HTERT RPE-1 (cell line): ENCODE data around the gene TMPRSS6.

ENCODE experiments used
- in situ Hi-C: fragments of 300-500 bp; cut with MboI; formaldehyde crosslinking; loops from 4 replicates; pipeline ENCODE4 v1.14.3; 2020; ENCODE audit warnings: low sequenced_read_pairs

TMPRSS6 gene

DNA sequence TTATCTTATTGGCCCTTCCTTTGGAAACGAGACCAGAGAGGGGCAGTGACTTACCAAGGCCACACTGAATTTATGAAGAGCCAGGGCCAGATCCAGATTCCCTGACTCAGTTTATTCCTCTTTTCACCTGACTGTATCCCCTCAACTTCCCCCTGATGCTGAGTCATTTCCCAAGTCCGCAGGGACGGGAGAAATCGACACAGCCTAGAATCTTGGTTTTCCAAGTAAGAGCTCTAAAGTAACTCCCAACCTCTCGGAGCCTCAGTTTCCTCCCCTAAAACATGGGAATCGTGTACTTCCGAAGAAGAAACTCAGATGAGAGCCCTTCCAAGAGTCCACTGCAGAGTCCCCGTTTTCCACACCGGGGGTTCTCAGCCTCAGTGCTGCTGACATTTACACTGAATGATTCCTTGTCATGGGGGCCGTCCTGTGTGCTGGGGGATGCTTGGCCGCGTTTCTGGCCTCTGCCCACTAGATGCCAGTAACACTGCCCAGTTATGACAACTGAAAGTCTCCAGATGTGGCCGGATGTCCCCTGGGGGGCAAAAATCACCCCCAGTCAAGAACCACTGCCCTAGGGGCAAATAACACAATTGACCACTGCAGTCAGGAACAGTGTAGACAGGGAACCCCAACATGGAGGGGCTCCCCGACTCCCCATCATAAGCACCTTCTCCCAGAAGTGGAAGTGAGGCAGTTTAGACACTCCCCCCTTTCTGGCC lies 78.8 kb downstream of the TMPRSS6 start:
- in situ Hi-C loops, result no loop called here

GRCh38 chr22:37028692-37029674 lies 80.5 kb downstream of the TMPRSS6 start:
- in situ Hi-C loops, result no loop called here

GRCh38 chr22:37027556-37027955 lies 82.0 kb downstream of the TMPRSS6 start:
- in situ Hi-C loops, result no loop called here

GRCh38 chr22:37026325-37026724 lies 83.2 kb downstream of the TMPRSS6 start:
- in situ Hi-C loops, result no loop called here

- in situ Hi-C loops, result no loop called here
Measured at GRCh38 chr22:37025500-37026070, 83.9 kb downstream of the TMPRSS6 start.

- in situ Hi-C loops, result no loop called here
Measured at GRCh38 chr22:37024339-37025157, 85.0 kb downstream of the TMPRSS6 start.

DNA sequence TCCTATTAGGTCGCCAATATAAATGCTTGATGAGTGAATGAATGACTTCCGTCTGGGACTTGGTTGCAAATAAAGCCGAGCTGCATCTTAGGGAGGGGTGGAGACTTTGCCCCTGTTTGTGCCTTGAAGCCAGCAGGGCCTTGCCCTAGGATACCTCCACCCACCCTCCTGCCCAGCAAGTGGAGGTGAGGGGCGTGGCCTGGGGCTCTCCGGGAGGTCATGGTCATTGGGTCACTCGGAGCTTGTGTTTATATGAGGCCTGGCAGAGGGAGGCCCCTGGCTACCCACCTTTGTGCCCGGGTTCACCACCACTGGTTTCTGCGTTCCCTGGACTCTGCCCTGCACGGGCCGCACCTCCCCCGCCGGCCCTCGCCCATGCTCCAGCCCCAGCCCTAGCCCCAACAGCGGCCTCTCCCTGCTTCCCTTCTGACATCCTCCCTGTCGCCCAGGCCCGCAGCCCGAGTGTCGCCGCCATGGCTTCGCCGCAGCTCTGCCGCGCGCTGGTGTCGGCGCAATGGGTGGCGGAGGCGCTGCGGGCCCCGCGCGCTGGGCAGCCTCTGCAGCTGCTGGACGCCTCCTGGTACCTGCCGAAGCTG lies 85.7 kb downstream of the TMPRSS6 start:
- in situ Hi-C loops, result no loop called here

DNA sequence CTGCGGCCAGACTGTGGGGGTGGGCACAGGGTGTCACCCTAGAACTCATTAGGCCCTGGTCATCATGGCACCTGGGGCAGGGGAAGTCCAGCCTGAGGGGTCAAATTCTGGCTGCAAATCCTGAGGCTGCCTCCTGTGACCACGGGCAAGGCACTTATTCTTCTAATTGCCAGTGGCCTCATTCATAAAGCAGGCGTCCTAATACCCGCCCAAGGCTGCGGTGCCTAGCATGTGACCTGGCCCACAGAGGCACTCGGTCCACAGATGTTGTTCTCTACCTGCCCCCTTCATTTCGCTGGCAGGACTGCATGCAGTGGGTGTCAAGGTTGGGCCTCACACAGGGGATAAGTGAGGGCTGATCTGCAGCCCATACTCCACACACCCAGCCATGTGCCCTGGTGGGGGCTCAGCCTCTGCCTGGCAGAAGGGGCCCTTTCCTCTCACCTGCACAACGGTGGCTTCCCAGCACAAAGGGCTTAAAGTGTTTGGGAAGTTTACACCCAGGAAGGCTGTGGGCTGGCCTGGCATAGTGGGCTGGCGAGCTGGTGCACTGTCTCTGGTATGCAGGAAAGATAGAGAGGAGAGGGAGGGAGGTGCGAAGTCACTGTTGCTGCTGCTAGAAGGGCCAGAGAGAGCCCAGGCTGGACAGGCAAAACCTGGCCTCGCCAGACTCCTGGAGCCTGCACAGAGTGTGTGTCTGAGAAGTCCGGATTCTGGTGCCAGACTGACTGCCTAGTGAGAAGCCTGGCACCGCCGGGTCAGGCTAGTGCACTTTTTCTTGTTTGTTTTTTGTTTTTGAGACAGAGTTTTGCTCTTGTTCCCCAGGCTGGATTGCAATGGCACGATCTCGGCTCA lies 86.8 kb downstream of the TMPRSS6 start:
- in situ Hi-C loops, result no loop called here

DNA sequence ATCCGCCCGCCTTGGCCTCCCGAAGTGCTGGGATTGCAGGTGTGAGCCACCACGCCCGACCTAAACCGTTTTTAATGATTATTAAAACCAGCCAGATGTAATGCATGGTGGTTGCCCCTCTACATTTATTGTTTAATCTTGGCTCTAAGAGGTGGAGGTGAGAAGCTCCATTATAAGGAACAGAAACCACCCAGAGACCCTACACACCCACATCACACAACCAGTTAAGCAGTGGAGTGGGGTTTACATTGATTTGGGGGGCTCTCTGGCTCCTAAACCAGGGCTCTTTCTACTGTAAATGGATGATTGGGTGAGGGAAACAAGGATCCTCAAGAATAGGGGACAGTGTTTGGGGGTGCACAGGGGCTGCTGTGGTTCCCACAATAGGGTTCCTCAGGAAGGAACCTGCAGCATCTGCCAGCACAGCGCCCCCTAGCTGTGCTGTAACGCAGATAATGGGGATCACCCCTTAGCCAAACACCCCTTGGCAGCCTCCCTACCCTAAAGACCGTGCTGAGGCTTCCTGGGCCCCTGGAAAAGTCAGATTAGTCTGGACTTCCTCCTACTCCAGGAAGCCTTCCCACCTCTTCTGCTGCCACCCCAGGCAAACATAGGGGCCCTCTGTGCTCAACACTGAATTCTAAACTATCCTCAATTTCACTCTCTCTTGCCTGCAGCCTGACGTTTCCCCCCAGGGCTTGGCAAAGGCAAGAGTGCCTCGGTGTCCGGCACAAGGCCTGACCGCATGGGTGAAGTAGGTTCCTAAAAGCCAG lies 87.6 kb downstream of the TMPRSS6 start:
- in situ Hi-C loops, result no loop called here

- in situ Hi-C loops, result no loop called here
Measured at GRCh38 chr22:37021041-37021440, 88.5 kb downstream of the TMPRSS6 start.

DNA sequence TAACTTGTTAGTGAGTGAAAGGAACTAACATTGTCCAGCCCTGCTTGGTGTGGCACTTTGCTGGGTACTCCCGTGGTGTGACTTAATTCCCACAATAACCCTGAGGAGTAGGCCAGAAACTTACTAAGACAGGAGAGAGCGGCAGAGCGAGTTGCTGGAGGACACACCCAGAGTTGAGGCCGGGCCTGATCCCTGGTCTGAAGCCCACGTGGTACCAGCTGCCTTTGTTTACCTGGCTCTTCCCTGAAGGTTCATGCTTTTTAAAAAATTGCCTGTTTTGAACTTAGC lies 89.4 kb downstream of the TMPRSS6 start:
- in situ Hi-C loops, result no loop called here

- in situ Hi-C loops, result no loop called here
Measured at GRCh38 chr22:37019309-37020191, 90.0 kb downstream of the TMPRSS6 start, which contains the start of the genes MPST and TST. TSS of gene MPST (plus strand) at chr22:37019742. CDS start at chr22:37019837, 95 bp downstream. TSS of gene TST (minus strand) at chr22:37019447. CDS start at chr22:37018732, 715 bp downstream.

DNA sequence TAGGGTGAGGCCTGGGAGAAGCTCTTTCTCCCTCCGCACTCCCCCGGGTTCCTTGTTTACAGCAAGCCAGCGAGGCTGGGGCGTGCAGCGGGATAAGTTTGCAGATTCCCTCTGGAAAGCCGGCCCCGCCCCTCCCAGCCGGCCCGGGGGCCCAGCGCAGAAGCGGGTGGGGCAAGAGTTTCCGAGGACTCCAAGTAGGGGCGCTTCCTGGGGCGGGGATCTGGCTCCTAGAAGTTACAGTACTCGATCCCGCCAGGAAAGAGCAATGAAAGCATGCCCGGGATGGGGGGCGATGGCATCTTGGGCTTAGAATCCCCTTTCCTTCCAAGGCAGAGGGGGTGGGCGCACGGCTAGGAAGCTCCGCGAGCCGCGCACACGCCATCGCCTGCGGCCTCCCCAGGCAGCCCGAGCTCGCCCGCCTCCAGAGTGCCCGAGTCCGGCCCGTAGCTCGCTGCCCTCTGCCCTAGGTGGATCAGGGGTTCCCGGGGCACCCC lies 90.7 kb downstream of the TMPRSS6 start:
- in situ Hi-C loops, result no loop called here

DNA sequence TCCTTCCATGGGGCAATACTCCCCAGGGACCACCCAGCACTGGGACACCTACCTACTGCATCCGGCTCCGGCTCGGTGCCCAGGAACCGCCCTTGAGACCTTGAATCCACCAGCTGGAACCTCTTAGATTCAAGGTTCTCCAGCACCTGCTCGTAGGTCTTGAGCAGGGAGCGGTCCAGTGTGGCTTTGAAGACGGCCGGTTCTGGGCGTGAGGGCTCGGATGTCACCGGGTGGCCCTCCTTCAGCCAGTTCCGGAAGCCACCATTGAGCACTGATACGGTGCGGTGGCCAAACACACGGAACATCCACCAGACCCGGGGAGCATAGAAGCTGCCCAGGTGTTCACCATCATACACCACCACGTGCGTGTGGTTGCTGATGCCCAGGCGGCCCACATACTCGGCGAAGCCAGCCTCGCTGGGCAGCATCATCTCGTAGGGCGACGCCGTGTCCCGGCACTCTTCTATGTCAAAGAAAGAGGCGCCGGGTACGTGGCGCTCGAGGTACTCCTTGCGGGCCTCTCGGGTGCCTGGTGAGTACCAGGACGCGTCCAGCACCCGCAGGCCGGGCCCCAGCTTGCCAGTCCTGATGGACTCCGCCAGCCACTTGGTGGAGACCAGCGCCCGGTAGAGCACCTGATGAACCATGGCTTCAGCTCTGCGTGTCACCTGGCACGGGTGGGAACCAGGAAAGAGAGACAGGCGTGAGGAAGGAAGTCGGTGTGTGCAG lies 91.3 kb downstream of the TMPRSS6 start:
- in situ Hi-C loops, result no loop called here

GRCh38 chr22:37017356-37017755 lies 92.2 kb downstream of the TMPRSS6 start:
- in situ Hi-C loops, result no loop called here

- in situ Hi-C loops, result no loop called here
Measured at GRCh38 chr22:37016134-37016910, 93.2 kb downstream of the TMPRSS6 start.
